ENCODE measurements around the gene VMP1.

GRCh38 chr17:59757043-59757442 is 49.6 kb downstream of the VMP1 start:
- TF ChIP-seq CTCF (IDR thresholded peaks at IDR 0.05; ENCODE audit: insufficient read depth, low read depth, low read length) (no peak), EZH2 (IDR thresholded peaks at IDR 0.05; ENCODE audit: insufficient read depth, low read length) (no peak)
